LNCAP (cell line): Measurements from ENCODE around the gene C1QTNF3.

ENCODE experiments used
- CTCF ChIP-seq: fragments of 450-650 bp; IDR thresholded peaks from 2 replicates; pipeline ENCODE4 v1.5.1; 2017; ENCODE audit warnings: mild to moderate bottlenecking

C1QTNF3 gene

GRCh38 chr5:34026089-34026761 is 16.8 kb downstream of the C1QTNF3 start:
- no peak for TF ChIP-seq CTCF

GRCh38 chr5:34022121-34022705 is 20.8 kb downstream of the C1QTNF3 start:
- no peak for TF ChIP-seq CTCF

DNA sequence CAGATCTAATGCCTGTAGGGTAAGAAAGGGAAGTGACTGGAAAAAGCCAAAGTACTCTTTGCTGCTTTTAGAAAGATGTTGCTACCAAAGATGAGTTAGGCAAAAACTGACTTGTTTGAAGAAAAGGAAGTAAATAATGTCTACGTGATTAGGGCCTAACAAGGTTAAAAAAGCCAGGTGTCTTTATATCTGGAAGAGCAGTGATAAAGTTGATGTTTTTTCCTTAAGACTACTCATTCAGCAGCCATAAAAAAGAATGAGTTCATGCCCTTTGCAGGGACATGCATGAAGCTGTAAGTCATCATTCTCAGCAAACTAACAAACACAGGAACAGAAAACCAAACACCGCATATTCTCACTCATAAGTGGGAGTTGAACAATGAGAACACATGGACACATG is 21.7 kb downstream of the C1QTNF3 start:
- TF ChIP-seq CTCF, result no peak

GRCh38 chr5:34020726-34021125 is 22.3 kb downstream of the C1QTNF3 start:
- TF ChIP-seq CTCF, result no peak

DNA sequence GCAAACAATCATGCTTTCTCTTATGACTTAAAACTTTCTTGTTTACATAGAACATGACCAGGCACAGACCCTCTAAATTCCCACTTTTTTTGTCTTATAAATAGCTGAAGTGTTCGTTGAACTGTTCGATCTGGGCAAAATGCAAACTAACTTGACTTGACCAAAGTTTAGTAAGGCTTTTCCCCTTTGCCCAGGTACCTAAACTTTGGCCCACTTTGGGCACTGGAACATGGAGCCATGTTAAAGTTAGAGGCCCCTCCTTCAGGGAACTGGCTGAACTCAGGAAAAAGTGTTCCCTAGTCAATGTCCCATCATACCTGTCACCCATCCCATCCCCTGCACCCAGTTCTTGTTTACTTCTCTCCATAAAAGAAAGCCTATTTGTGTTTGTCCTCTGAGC is 25.8 kb downstream of the C1QTNF3 start:
- TF ChIP-seq CTCF, result no peak

- TF ChIP-seq CTCF, result no peak
Observed at GRCh38 chr5:34016750-34017149, 26.3 kb downstream of the C1QTNF3 start.

- no peak for TF ChIP-seq CTCF
Observed at GRCh38 chr5:34016222-34016621, 26.8 kb downstream of the C1QTNF3 start.
